Esophagus squamous epithelium (tissue), 4 donors: ENCODE measurements around the gene MGMT.

Experiments used
- POLR2A ChIP-seq, 4 donors: fragments of 450-650 bp; IDR thresholded peaks; one replicate each; pipeline ENCODE4 v1.6.1; 2017; ENCODE audit warnings: antibody characterized with exemption in 4 of 4, mild to moderate bottlenecking in 4 of 4, moderate library complexity in 3 of 4
- TF ChIP-seq, protein P1 (sequence below), 6 experiments: fragments of 450-650 bp in 4 of 6; fragments of 200-600 bp in 2 of 6; sonication (generic) in 2 of 6; IDR thresholded peaks; one replicate each; pipeline ENCODE4 v1.5.1; 2016 to 2019; ENCODE audit warnings: antibody characterized with exemption in 6 of 6, mild to moderate bottlenecking in 4 of 6, moderate library complexity in 4 of 6

GRCh38 chr10:129716211-129716681, 249.2 kb downstream of the MGMT start:
- TF ChIP-seq, protein P1, sequence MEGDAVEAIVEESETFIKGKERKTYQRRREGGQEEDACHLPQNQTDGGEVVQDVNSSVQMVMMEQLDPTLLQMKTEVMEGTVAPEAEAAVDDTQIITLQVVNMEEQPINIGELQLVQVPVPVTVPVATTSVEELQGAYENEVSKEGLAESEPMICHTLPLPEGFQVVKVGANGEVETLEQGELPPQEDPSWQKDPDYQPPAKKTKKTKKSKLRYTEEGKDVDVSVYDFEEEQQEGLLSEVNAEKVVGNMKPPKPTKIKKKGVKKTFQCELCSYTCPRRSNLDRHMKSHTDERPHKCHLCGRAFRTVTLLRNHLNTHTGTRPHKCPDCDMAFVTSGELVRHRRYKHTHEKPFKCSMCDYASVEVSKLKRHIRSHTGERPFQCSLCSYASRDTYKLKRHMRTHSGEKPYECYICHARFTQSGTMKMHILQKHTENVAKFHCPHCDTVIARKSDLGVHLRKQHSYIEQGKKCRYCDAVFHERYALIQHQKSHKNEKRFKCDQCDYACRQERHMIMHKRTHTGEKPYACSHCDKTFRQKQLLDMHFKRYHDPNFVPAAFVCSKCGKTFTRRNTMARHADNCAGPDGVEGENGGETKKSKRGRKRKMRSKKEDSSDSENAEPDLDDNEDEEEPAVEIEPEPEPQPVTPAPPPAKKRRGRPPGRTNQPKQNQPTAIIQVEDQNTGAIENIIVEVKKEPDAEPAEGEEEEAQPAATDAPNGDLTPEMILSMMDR (IDR thresholded peaks at IDR 0.05), result no peak
- TF ChIP-seq POLR2A (IDR thresholded peaks at IDR 0.05), result no peak
